Neural progenitor cell (in vitro differentiated cells): ENCODE results near the gene PLEKHG4B. TPM values are rescaled to one million over a fixed set of nuclear protein-coding genes. Genes with fewer than 3 reads are reported as not detected.

ENCODE experiments used
- DNase-seq: peaks from one replicate; pipeline ENCODE4 v3.0.0-alpha.2; 2016; ENCODE audit warnings: low spot score
- H2AFZ ChIP-seq: fragments of 200-600 bp; sonication (generic); replicated peaks from 2 replicates; pipeline ENCODE4 v1.6.1; 2016; ENCODE audit warnings: antibody characterized with exemption
- H3F3A ChIP-seq: fragments of 200-600 bp; sonication (generic); 2 replicates; pipeline ENCODE4 v1.6.1; 2016; ENCODE audit warnings: antibody characterized with exemption, low read depth
- H3K27ac ChIP-seq: fragments of 200-600 bp; sonication (generic); 2 replicates; pipeline ENCODE4 v1.5.1; 2016; ENCODE audit warnings: mild to moderate bottlenecking
- H3K27me3 ChIP-seq: fragments of 200-600 bp; sonication (generic); 2 replicates; pipeline ENCODE4 v1.6.1; 2016; ENCODE audit warnings: mild to moderate bottlenecking, moderate library complexity
- H3K36me3 ChIP-seq: fragments of 200-600 bp; sonication (generic); 2 replicates; pipeline ENCODE4 v1.5.1; 2016
- H3K4me1 ChIP-seq: fragments of 200-600 bp; sonication (generic); 2 replicates; pipeline ENCODE4 v1.6.1; 2016; ENCODE audit warnings: mixed run types
- H3K4me2 ChIP-seq: fragments of 200-600 bp; sonication (generic); 2 replicates; pipeline ENCODE4 v1.6.1; 2016
- H3K4me3 ChIP-seq: fragments of 200-600 bp; sonication (generic); 2 replicates; pipeline ENCODE4 v1.5.1; 2016
- H3K79me2 ChIP-seq: fragments of 200-600 bp; sonication (generic); 2 replicates; pipeline ENCODE4 v1.6.1; 2016; ENCODE audit warnings: low read depth
- H3K9ac ChIP-seq: fragments of 200-600 bp; sonication (generic); 2 replicates; pipeline ENCODE4 v1.6.1; 2016
- H3K9me3 ChIP-seq: fragments of 200-600 bp; sonication (generic); 2 replicates; pipeline ENCODE4 v1.5.1; 2016; ENCODE audit warnings: low read depth
- H4K20me1 ChIP-seq: fragments of 200-600 bp; sonication (generic); 2 replicates; pipeline ENCODE4 v1.6.1; 2016; ENCODE audit warnings: low read depth
- H3K27ac Mint-ChIP-seq: 3 replicates; pipeline ENCODE4 v1.8.0; 2021; ENCODE audit warnings: mixed read lengths
- H3K27me3 Mint-ChIP-seq: 2 replicates; pipeline ENCODE4 v1.8.0; 2022; ENCODE audit warnings: low read depth, mild to moderate bottlenecking, inconsistent platforms, moderate library complexity, mixed read lengths; ENCODE audit not compliant: insufficient read depth
- H3K36me3 Mint-ChIP-seq: 3 replicates; pipeline ENCODE4 v1.8.0; 2021; ENCODE audit warnings: mixed read lengths
- H3K4me1 Mint-ChIP-seq: 3 replicates; pipeline ENCODE4 v1.8.0; 2021; ENCODE audit warnings: mixed read lengths
- H3K4me3 Mint-ChIP-seq: 3 replicates; pipeline ENCODE4 v1.8.0; 2021; ENCODE audit warnings: mild to moderate bottlenecking, moderate library complexity, mixed read lengths
- H3K9me3 Mint-ChIP-seq: 3 replicates; pipeline ENCODE4 v1.8.0; 2020; ENCODE audit warnings: mixed read lengths
- CTCF ChIP-seq: fragments of 200-600 bp; sonication (generic); IDR thresholded peaks from 2 replicates; pipeline ENCODE4 v1.5.1; 2017; ENCODE audit warnings: antibody characterized with exemption, mild to moderate bottlenecking
- EZH2 ChIP-seq: fragments of 200-600 bp; sonication (generic); IDR thresholded peaks from 2 replicates; pipeline ENCODE4 v1.6.1; 2017; ENCODE audit warnings: antibody characterized with exemption, mild to moderate bottlenecking, moderate library complexity
- EZH2phosphoT487 ChIP-seq: fragments of 200-600 bp; sonication (generic); IDR thresholded peaks from 2 replicates; pipeline ENCODE4 v1.6.1; 2017; ENCODE audit warnings: antibody characterized with exemption
- total RNA-seq: library from RNA; depleted of rRNA; stranded (reverse); fragments of >200 nt; gene quantifications from 2 replicates; pipeline ENCODE4 v1.2.3, GENCODE V29; 2015; ENCODE audit warnings: low replicate concordance

The PLEKHG4B gene
- total RNA-seq, 1 donor from 2014 or later: 28.8 TPM

GRCh38 chr5:173392-174290, 81.7 kb downstream of the PLEKHG4B start:
- peak overlapping the region; percentile 36 for H3K27ac Mint-ChIP-seq
- Histone ChIP-seq H3K27me3 (no peaks in the 10 kb centered on the region), H3K9me3 (no peaks in the 10 kb centered on the region), H3K4me1 (no peaks in the 10 kb centered on the region), H3K9ac (no peak overlapping the region), H3F3A (no peaks in the 10 kb centered on the region), H3K4me2 (no peak overlapping the region), H3K79me2 (no peaks in the 10 kb centered on the region), H3K36me3 (no peaks in the 10 kb centered on the region), H4K20me1 (no peaks in the 10 kb centered on the region), H3K4me3 (no peak overlapping the region), H2AFZ (no peak overlapping the region), H3K27ac (no peak overlapping the region)
- peak overlapping the region; percentile 18 for H3K4me3 Mint-ChIP-seq
- peaks cover 28% of the 10 kb centered on the region for H3K4me1 Mint-ChIP-seq
- H3K36me3 Mint-ChIP-seq: peaks cover 13% of the 10 kb centered on the region
- no peak for DNase-seq
- no peak for TF ChIP-seq EZH2phosphoT487
- no peak for TF ChIP-seq CTCF
- TF ChIP-seq EZH2: no peak
- peaks cover 4% of the 10 kb centered on the region for H3K27me3 Mint-ChIP-seq
- H3K9me3 Mint-ChIP-seq: no peaks in the 10 kb centered on the region

GRCh38 chr5:174291-174600, 82.3 kb downstream of the PLEKHG4B start:
- H3K27me3 Mint-ChIP-seq: peaks cover 4% of the 10 kb centered on the region
- Histone ChIP-seq H3F3A (no peaks in the 10 kb centered on the region), H3K36me3 (no peaks in the 10 kb centered on the region), H3K9ac (no peak overlapping the region), H3K9me3 (no peaks in the 10 kb centered on the region), H4K20me1 (no peaks in the 10 kb centered on the region), H3K27me3 (no peaks in the 10 kb centered on the region), H3K4me2 (no peak overlapping the region), H3K27ac (no peak overlapping the region), H3K4me1 (no peaks in the 10 kb centered on the region), H2AFZ (no peak overlapping the region), H3K4me3 (no peak overlapping the region), H3K79me2 (no peaks in the 10 kb centered on the region)
- H3K36me3 Mint-ChIP-seq: peaks cover 15% of the 10 kb centered on the region
- DNase-seq: no peak
- no peaks in the 10 kb centered on the region for H3K9me3 Mint-ChIP-seq
- H3K4me1 Mint-ChIP-seq: peaks cover 23% of the 10 kb centered on the region
- TF ChIP-seq EZH2 (no peak), CTCF (no peak), EZH2phosphoT487 (no peak)
- H3K4me3 Mint-ChIP-seq: no peak overlapping the region
- H3K27ac Mint-ChIP-seq: peak overlapping the region; percentile 29

GRCh38 chr5:174876-175465, 83.0 kb downstream of the PLEKHG4B start:
- H4K20me1 ChIP-seq: no peaks in the 10 kb centered on the region
- no peak overlapping the region for H3K9ac ChIP-seq
- peaks cover 18% of the 10 kb centered on the region for H3K36me3 Mint-ChIP-seq
- peak overlapping the region; percentile 90 for H3K27ac Mint-ChIP-seq
- DNase-seq: no peak
- H3F3A ChIP-seq: no peaks in the 10 kb centered on the region
- H3K9me3 ChIP-seq: no peaks in the 10 kb centered on the region
- no peaks in the 10 kb centered on the region for H3K36me3 ChIP-seq
- peaks cover 5% of the 10 kb centered on the region for H3K4me1 ChIP-seq
- no peaks in the 10 kb centered on the region for H3K9me3 Mint-ChIP-seq
- H3K27ac ChIP-seq: no peak overlapping the region
- no peak overlapping the region for H3K4me3 Mint-ChIP-seq
- H3K4me3 ChIP-seq: no peak overlapping the region
- TF ChIP-seq CTCF: no peak
- no peak for TF ChIP-seq EZH2phosphoT487
- TF ChIP-seq EZH2: no peak
- no peaks in the 10 kb centered on the region for H3K79me2 ChIP-seq
- H3K4me1 Mint-ChIP-seq: peaks cover 22% of the 10 kb centered on the region
- no peak overlapping the region for H2AFZ ChIP-seq
- H3K27me3 ChIP-seq: no peaks in the 10 kb centered on the region
- H3K27me3 Mint-ChIP-seq: peaks cover 4% of the 10 kb centered on the region
- no peak overlapping the region for H3K4me2 ChIP-seq
